SK-N-SH (cell line): ENCODE data around the gene PPP1R3A. TPM values are rescaled to one million over a fixed set of nuclear protein-coding genes. Genes with fewer than 3 reads are reported as not detected.

Experiments
- CTCF ChIA-PET: fragments of 300-600, 350-600 bp; formaldehyde crosslinking; extraction: SDS; loops from one replicate; lab custom pipeline; 2021; lab: Yijun Ruan, JAX
- POLR2A ChIA-PET: fragments of 350-600 bp; sonication (Branson Sonifier 250); formaldehyde crosslinking; extraction: SDS; loops from one replicate; lab custom pipeline; 2020; ENCODE audit warnings: antibody characterized with exemption, inconsistent platforms; lab: Yijun Ruan, JAX
- DNase-seq: peaks from one replicate; pipeline ENCODE4 v3.0.0; 2012
- H2AFZ ChIP-seq: fragments of 200-600 bp; sonication (generic); 2 replicates; pipeline ENCODE4 v1.8.1; 2016; ENCODE audit warnings: antibody characterized with exemption, mild to moderate bottlenecking, low read depth
- H3F3A ChIP-seq: fragments of 200-600 bp; sonication (generic); replicated peaks from 2 replicates; pipeline ENCODE3; 2016; ENCODE audit warnings: antibody characterized with exemption, mild to moderate bottlenecking; ENCODE audit not compliant: insufficient read depth
- H3K27ac ChIP-seq, 2 experiments: fragments of 200-500 bp in 1 of 2; fragments of 200-600 bp in 1 of 2; sonication (Bioruptor generic) in 1 of 2; sonication (generic), shearing (Covaris generic) in 1 of 2; 2 replicates each; pipeline versions ENCODE4 v1.5.1 to v1.6.1; 2014 to 2016; ENCODE audit warnings: low read depth in 2 of 2, inconsistent platforms in 1 of 2, low read length in 1 of 2, mild to moderate bottlenecking in 1 of 2, mixed read lengths in 1 of 2
- H3K27me3 ChIP-seq: fragments of 200-600 bp; sonication (generic), shearing (Covaris generic); 2 replicates; pipeline ENCODE4 v1.6.1; 2016; ENCODE audit warnings: mixed run types; ENCODE audit not compliant: insufficient read depth
- H3K36me3 ChIP-seq, 2 experiments: fragments of 200-500 bp in 1 of 2; fragments of 200-600 bp in 1 of 2; sonication (Bioruptor generic) in 1 of 2; sonication (generic) in 1 of 2; replicated peaks in 1 of 2; 2 replicates each; pipeline versions ENCODE3 to v1.5.1; 2014 to 2016; ENCODE audit warnings: low read length in 1 of 2, mild to moderate bottlenecking in 1 of 2; ENCODE audit not compliant: insufficient read depth in 2 of 2, control insufficient read depth in 1 of 2
- H3K4me1 ChIP-seq, 2 experiments: fragments of 200-500 bp in 1 of 2; fragments of 200-600 bp in 1 of 2; sonication (Bioruptor generic) in 1 of 2; sonication (generic), shearing (Covaris generic) in 1 of 2; 2 replicates each; pipeline versions ENCODE4 v1.5.1 to v1.6.1; 2014 to 2016; ENCODE audit warnings: low read depth in 1 of 2, low read length in 1 of 2, mixed run types in 1 of 2; ENCODE audit not compliant: insufficient read depth in 2 of 2, control insufficient read depth in 1 of 2
- H3K4me2 ChIP-seq: fragments of 200-600 bp; sonication (generic), shearing (Covaris generic); 2 replicates; pipeline ENCODE4 v1.6.1; 2017; ENCODE audit warnings: mixed run types
- H3K4me3 ChIP-seq, 2 experiments: fragments of 200-500 bp in 1 of 2; fragments of 200-600 bp in 1 of 2; sonication (Bioruptor generic) in 1 of 2; sonication (generic), shearing (Covaris generic) in 1 of 2; 2 replicates each; pipeline versions ENCODE4 v1.5.1 to v1.8.1; 2014 to 2016; ENCODE audit warnings: low read depth in 2 of 2, inconsistent platforms in 1 of 2, low read length in 1 of 2, mild to moderate bottlenecking in 1 of 2, mixed read lengths in 1 of 2, moderate library complexity in 1 of 2
- H3K79me2 ChIP-seq: fragments of 200-600 bp; sonication (generic); 2 replicates; pipeline ENCODE4 v1.8.1; 2017; ENCODE audit warnings: mild to moderate bottlenecking; ENCODE audit not compliant: insufficient read depth
- H3K9ac ChIP-seq: fragments of 200-600 bp; sonication (generic); 2 replicates; pipeline ENCODE4 v1.6.1; 2017; ENCODE audit warnings: mixed run types
- H3K9me2 ChIP-seq: fragments of 200-600 bp; sonication (generic); 2 replicates; pipeline ENCODE4 v1.6.1; 2017; ENCODE audit warnings: mixed run types
- H3K9me3 ChIP-seq: fragments of 200-600 bp; sonication (generic); 2 replicates; pipeline ENCODE4 v1.6.1; 2017; ENCODE audit warnings: mixed run types, mild to moderate bottlenecking, moderate library complexity
- H4K20me1 ChIP-seq: fragments of 200-600 bp; sonication (generic); 2 replicates; pipeline ENCODE4 v1.6.1; 2017; ENCODE audit warnings: mild to moderate bottlenecking, mixed run types; ENCODE audit not compliant: insufficient read depth
- CHD2 ChIP-seq: fragments of 150-350 bp; IDR thresholded peaks from 2 replicates; pipeline ENCODE4 v1.6.1; 2018; ENCODE audit warnings: low read length; ENCODE audit not compliant: partially characterized antibody
- ELF1 ChIP-seq: IDR thresholded peaks from 2 replicates; pipeline ENCODE4 v1.4.0; 2012
- FOSL2 ChIP-seq: IDR thresholded peaks from 2 replicates; pipeline ENCODE4 v1.4.0; 2012; ENCODE audit warnings: low read depth, mild to moderate bottlenecking, moderate library complexity, borderline replicate concordance
- FOXJ3 ChIP-seq: sonication (generic); formaldehyde crosslinking; IDR thresholded peaks from 2 replicates; pipeline ENCODE4 v1.5.1; 2020; ENCODE audit warnings: mild to moderate bottlenecking, missing genetic modification reagents
- GATA2 ChIP-seq: sonication (generic); formaldehyde crosslinking; IDR thresholded peaks from 2 replicates; pipeline ENCODE4 v1.5.0; 2020; ENCODE audit warnings: mild to moderate bottlenecking, missing genetic modification reagents
- MXI1 ChIP-seq: IDR thresholded peaks from 2 replicates; pipeline ENCODE4 v1.6.1; 2012; ENCODE audit warnings: mild to moderate bottlenecking, low read depth, low read length, improper control_type of control experiment
- NFIC ChIP-seq: IDR thresholded peaks from 2 replicates; pipeline ENCODE4 v1.4.0; 2012; ENCODE audit warnings: borderline replicate concordance
- NRF1 ChIP-seq: IDR thresholded peaks from 2 replicates; pipeline ENCODE4 v1.6.1; 2012; ENCODE audit warnings: low read depth, mild to moderate bottlenecking, low read length
- RAD21 ChIP-seq: IDR thresholded peaks from 2 replicates; pipeline ENCODE4 v1.6.1; 2012; ENCODE audit warnings: mild to moderate bottlenecking, low read length
- RXRA ChIP-seq: IDR thresholded peaks from 2 replicates; pipeline ENCODE4 v1.4.0; 2012; ENCODE audit warnings: low read depth, mild to moderate bottlenecking, borderline replicate concordance
- YY1 ChIP-seq: IDR thresholded peaks from 2 replicates; pipeline ENCODE4 v1.4.0; 2012; ENCODE audit warnings: low read depth, mild to moderate bottlenecking
- WGBS: methylation state at CpG from one replicate; pipeline ENCODE4 v1.1.6; 2017; ENCODE audit warnings: low lambda C conversion rate; 5-methylcytosine and 5-hydroxymethylcytosine counted together
- polyA plus RNA-seq, 3 experiments: library from polyadenylated mRNA; depleted of rRNA; stranded (reverse); fragments of >200 nt; gene quantifications; 2 replicates each; pipeline ENCODE4 v1.2.3, GENCODE V29; 2012
- TF ChIP-seq, protein P1 (sequence below): IDR thresholded peaks from 2 replicates; pipeline ENCODE4 v1.6.1; 2012; ENCODE audit warnings: mild to moderate bottlenecking, low read depth, low read length, moderate library complexity
- TF ChIP-seq, protein P2 (sequence below): fragments of 150-350 bp; IDR thresholded peaks from 2 replicates; pipeline ENCODE4 v1.6.1; 2016; ENCODE audit warnings: mild to moderate bottlenecking, low read depth, low read length
- TF ChIP-seq, protein P3 (sequence below): fragments of 200-600 bp; sonication (generic); IDR thresholded peaks from 2 replicates; pipeline ENCODE4 v1.6.1; 2017; ENCODE audit warnings: antibody characterized with exemption, mild to moderate bottlenecking, moderate library complexity
- TF ChIP-seq, protein P4 (sequence below): IDR thresholded peaks from 2 replicates; pipeline ENCODE4 v1.4.0; 2012; ENCODE audit warnings: low read depth, borderline replicate concordance

PPP1R3A gene
- polyA plus RNA-seq, 1 of the 3 experiments (the other 2 are of a cell fraction): not detected

DNA sequence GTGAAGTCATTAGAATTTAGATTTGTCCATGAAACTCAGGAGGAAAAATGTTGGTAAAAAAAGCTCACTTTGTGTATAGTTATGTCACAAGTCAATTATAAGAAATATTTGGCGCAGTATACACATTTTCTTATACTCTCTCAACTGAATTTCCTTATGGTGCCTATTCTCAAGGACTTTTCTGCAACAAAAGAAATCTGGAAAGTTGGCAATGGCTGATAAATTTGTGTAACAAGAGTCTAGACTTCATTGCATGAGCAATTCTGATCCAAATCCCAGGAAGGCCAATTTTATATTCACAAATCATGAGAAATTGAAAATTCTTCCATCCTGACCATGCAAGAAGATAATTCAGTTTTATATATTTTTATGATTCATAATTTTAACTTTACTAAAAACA lies 35.7 kb downstream of the PPP1R3A start:
- H3K9ac ChIP-seq: no peak overlapping the region
- no peaks in the 10 kb centered on the region for H3K79me2 ChIP-seq
- H3K36me3 ChIP-seq: no peaks in the 10 kb centered on the region
- H3K9me2 ChIP-seq: no peaks in the 10 kb centered on the region
- TF ChIP-seq NRF1 (no peak), NFIC (no peak), YY1 (no peak), GATA2 (no peak), RXRA (no peak)
- TF ChIP-seq, protein P1, sequence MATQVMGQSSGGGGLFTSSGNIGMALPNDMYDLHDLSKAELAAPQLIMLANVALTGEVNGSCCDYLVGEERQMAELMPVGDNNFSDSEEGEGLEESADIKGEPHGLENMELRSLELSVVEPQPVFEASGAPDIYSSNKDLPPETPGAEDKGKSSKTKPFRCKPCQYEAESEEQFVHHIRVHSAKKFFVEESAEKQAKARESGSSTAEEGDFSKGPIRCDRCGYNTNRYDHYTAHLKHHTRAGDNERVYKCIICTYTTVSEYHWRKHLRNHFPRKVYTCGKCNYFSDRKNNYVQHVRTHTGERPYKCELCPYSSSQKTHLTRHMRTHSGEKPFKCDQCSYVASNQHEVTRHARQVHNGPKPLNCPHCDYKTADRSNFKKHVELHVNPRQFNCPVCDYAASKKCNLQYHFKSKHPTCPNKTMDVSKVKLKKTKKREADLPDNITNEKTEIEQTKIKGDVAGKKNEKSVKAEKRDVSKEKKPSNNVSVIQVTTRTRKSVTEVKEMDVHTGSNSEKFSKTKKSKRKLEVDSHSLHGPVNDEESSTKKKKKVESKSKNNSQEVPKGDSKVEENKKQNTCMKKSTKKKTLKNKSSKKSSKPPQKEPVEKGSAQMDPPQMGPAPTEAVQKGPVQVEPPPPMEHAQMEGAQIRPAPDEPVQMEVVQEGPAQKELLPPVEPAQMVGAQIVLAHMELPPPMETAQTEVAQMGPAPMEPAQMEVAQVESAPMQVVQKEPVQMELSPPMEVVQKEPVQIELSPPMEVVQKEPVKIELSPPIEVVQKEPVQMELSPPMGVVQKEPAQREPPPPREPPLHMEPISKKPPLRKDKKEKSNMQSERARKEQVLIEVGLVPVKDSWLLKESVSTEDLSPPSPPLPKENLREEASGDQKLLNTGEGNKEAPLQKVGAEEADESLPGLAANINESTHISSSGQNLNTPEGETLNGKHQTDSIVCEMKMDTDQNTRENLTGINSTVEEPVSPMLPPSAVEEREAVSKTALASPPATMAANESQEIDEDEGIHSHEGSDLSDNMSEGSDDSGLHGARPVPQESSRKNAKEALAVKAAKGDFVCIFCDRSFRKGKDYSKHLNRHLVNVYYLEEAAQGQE: no peak
- TF ChIP-seq, protein P2, sequence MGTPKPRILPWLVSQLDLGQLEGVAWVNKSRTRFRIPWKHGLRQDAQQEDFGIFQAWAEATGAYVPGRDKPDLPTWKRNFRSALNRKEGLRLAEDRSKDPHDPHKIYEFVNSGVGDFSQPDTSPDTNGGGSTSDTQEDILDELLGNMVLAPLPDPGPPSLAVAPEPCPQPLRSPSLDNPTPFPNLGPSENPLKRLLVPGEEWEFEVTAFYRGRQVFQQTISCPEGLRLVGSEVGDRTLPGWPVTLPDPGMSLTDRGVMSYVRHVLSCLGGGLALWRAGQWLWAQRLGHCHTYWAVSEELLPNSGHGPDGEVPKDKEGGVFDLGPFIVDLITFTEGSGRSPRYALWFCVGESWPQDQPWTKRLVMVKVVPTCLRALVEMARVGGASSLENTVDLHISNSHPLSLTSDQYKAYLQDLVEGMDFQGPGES: no peak
- H3F3A ChIP-seq: no peaks in the 10 kb centered on the region
- DNase-seq: no peak
- CTCF ChIA-PET: no interaction called here
- H3K4me1 ChIP-seq: no peaks in the 10 kb centered on the region; a peak in 1 of 4 replicates
- H3K27me3 ChIP-seq: no peaks in the 10 kb centered on the region; the same call in 1 of the 2 replicates
- 2% methylated on average over 1 of the region's 1 CpG for WGBS
- H3K4me3 ChIP-seq: no peak overlapping the region
- no peak overlapping the region for H2AFZ ChIP-seq
- no peaks in the 10 kb centered on the region for H3K9me3 ChIP-seq
- H3K27ac ChIP-seq: no peak overlapping the region
- no peaks in the 10 kb centered on the region for H4K20me1 ChIP-seq
- POLR2A ChIA-PET: no interaction called here
- no peak overlapping the region for H3K4me2 ChIP-seq

DNA sequence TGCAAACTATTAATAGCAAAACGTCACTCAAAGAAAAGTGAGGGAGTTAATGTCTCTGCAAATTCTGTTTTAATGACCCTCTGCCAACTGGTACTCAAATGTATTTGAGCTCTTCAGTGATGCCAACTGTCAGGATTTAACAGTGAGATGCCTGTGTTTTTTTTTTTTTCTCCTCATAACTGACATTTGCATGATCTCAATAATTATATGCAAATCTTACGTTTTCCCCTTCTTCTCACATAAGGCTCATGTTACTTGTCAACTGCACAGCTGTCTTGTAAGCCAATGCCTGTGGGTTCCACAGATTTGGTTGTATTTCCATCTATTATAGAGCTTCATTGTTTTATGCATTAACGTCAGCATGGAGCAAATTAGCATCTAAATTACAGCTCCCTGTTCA lies 38.2 kb downstream of the PPP1R3A start:
- no peak for DNase-seq
- Histone ChIP-seq H3K4me3 (no peak overlapping the region), H3K79me2 (no peaks in the 10 kb centered on the region), H3K4me2 (no peak overlapping the region), H3K4me1 (no peaks in the 10 kb centered on the region; a peak in 1 of 4 replicates), H3K9me3 (no peaks in the 10 kb centered on the region), H3K27me3 (no peaks in the 10 kb centered on the region; the same call in 1 of the 2 replicates), H4K20me1 (no peaks in the 10 kb centered on the region), H3K36me3 (no peaks in the 10 kb centered on the region), H2AFZ (no peak overlapping the region), H3F3A (no peaks in the 10 kb centered on the region), H3K27ac (no peak overlapping the region), H3K9me2 (no peaks in the 10 kb centered on the region), H3K9ac (no peak overlapping the region)
- ChIA-PET CTCF (interaction anchor here (1.1 kb wide), 1 partner anchor 106 kb away, joined by 4 read pairs; no protein-coding TSS in a partner anchor), POLR2A (no interaction called here)
- WGBS: 2% methylated on average over 3 of the region's 3 CpGs
- TF ChIP-seq NFIC (no peak), ELF1 (no peak), CHD2 (no peak), RAD21 (no peak), FOSL2 (no peak), FOXJ3 (CRISPR knock-in tag) (no peak), MXI1 (no peak), YY1 (no peak)
- TF ChIP-seq, protein P3, sequence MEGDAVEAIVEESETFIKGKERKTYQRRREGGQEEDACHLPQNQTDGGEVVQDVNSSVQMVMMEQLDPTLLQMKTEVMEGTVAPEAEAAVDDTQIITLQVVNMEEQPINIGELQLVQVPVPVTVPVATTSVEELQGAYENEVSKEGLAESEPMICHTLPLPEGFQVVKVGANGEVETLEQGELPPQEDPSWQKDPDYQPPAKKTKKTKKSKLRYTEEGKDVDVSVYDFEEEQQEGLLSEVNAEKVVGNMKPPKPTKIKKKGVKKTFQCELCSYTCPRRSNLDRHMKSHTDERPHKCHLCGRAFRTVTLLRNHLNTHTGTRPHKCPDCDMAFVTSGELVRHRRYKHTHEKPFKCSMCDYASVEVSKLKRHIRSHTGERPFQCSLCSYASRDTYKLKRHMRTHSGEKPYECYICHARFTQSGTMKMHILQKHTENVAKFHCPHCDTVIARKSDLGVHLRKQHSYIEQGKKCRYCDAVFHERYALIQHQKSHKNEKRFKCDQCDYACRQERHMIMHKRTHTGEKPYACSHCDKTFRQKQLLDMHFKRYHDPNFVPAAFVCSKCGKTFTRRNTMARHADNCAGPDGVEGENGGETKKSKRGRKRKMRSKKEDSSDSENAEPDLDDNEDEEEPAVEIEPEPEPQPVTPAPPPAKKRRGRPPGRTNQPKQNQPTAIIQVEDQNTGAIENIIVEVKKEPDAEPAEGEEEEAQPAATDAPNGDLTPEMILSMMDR: no peak
- TF ChIP-seq, protein P1: no peak
- TF ChIP-seq, protein P4, sequence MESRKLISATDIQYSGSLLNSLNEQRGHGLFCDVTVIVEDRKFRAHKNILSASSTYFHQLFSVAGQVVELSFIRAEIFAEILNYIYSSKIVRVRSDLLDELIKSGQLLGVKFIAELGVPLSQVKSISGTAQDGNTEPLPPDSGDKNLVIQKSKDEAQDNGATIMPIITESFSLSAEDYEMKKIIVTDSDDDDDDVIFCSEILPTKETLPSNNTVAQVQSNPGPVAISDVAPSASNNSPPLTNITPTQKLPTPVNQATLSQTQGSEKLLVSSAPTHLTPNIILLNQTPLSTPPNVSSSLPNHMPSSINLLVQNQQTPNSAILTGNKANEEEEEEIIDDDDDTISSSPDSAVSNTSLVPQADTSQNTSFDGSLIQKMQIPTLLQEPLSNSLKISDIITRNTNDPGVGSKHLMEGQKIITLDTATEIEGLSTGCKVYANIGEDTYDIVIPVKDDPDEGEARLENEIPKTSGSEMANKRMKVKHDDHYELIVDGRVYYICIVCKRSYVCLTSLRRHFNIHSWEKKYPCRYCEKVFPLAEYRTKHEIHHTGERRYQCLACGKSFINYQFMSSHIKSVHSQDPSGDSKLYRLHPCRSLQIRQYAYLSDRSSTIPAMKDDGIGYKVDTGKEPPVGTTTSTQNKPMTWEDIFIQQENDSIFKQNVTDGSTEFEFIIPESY: no peak
